ENCODE measurements around the gene BLOC1S6. TPM values are rescaled to one million over a fixed set of nuclear protein-coding genes. Genes with fewer than 3 reads are reported as not detected.
A peak's percentile ranks its signal among the peaks of the same experiment; 100 is the strongest.

BLOC1S6 gene
- total and polyA plus RNA-seq, 9 of the 15 experiments (the other 6 are each of a cell fraction or from before 2014, with no cell fraction given) = 18.2 to 72.4 (median 38.4) TPM

GRCh38 chr15:45583731-45584639 is 3.2 kb upstream of the BLOC1S6 start (continued):
- no peak for TF ChIP-seq HDAC6 (IDR thresholded peaks at IDR 0.05; ENCODE audit: low read depth, low read length)
- peak; percentile 94 for TF ChIP-seq ZNF57 (CRISPR knock-in tag; IDR thresholded peaks at IDR 0.05)
- peak; percentile 67; the same call in 1 of the 2 replicates for TF ChIP-seq SLC30A9 (CRISPR knock-in tag; IDR thresholded peaks at IDR 0.05)
- no peak for TF ChIP-seq SPI1 (IDR thresholded peaks at IDR 0.05; ENCODE audit: borderline replicate concordance, low read depth, low read length)
- no peak for TF ChIP-seq IRF2 (CRISPR knock-in tag; IDR thresholded peaks at IDR 0.05)
- TF ChIP-seq GATAD2A (IDR thresholded peaks at IDR 0.05) = no peak
- no peak for TF ChIP-seq ZNF146 (CRISPR knock-in tag; IDR thresholded peaks at IDR 0.05; ENCODE audit: unreplicated experiment)
- 0 out of 2 replicates have a peak, but pooled peaks have one; percentile 34 for TF ChIP-seq ZNF280B (CRISPR knock-in tag; IDR thresholded peaks at IDR 0.05)
- TF ChIP-seq, protein P1, sequence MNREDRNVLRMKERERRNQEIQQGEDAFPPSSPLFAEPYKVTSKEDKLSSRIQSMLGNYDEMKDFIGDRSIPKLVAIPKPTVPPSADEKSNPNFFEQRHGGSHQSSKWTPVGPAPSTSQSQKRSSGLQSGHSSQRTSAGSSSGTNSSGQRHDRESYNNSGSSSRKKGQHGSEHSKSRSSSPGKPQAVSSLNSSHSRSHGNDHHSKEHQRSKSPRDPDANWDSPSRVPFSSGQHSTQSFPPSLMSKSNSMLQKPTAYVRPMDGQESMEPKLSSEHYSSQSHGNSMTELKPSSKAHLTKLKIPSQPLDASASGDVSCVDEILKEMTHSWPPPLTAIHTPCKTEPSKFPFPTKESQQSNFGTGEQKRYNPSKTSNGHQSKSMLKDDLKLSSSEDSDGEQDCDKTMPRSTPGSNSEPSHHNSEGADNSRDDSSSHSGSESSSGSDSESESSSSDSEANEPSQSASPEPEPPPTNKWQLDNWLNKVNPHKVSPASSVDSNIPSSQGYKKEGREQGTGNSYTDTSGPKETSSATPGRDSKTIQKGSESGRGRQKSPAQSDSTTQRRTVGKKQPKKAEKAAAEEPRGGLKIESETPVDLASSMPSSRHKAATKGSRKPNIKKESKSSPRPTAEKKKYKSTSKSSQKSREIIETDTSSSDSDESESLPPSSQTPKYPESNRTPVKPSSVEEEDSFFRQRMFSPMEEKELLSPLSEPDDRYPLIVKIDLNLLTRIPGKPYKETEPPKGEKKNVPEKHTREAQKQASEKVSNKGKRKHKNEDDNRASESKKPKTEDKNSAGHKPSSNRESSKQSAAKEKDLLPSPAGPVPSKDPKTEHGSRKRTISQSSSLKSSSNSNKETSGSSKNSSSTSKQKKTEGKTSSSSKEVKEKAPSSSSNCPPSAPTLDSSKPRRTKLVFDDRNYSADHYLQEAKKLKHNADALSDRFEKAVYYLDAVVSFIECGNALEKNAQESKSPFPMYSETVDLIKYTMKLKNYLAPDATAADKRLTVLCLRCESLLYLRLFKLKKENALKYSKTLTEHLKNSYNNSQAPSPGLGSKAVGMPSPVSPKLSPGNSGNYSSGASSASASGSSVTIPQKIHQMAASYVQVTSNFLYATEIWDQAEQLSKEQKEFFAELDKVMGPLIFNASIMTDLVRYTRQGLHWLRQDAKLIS (CRISPR knock-in tag; IDR thresholded peaks at IDR 0.05) = no peak
- TF ChIP-seq, protein P2, sequence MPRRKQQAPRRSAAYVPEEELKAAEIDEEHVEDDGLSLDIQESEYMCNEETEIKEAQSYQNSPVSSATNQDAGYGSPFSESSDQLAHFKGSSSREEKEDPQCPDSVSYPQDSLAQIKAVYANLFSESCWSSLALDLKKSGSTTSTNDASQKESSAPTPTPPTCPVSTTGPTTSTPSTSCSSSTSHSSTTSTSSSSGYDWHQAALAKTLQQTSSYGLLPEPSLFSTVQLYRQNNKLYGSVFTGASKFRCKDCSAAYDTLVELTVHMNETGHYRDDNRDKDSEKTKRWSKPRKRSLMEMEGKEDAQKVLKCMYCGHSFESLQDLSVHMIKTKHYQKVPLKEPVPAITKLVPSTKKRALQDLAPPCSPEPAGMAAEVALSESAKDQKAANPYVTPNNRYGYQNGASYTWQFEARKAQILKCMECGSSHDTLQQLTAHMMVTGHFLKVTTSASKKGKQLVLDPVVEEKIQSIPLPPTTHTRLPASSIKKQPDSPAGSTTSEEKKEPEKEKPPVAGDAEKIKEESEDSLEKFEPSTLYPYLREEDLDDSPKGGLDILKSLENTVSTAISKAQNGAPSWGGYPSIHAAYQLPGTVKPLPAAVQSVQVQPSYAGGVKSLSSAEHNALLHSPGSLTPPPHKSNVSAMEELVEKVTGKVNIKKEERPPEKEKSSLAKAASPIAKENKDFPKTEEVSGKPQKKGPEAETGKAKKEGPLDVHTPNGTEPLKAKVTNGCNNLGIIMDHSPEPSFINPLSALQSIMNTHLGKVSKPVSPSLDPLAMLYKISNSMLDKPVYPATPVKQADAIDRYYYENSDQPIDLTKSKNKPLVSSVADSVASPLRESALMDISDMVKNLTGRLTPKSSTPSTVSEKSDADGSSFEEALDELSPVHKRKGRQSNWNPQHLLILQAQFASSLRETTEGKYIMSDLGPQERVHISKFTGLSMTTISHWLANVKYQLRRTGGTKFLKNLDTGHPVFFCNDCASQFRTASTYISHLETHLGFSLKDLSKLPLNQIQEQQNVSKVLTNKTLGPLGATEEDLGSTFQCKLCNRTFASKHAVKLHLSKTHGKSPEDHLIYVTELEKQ (CRISPR knock-in tag; IDR thresholded peaks at IDR 0.05) = peak; percentile 96
- no peak for TF ChIP-seq U2AF2 (optimal IDR thresholded peaks at IDR 0.05; ENCODE audit: low read depth, low read length)
- peak; percentile 98 for TF ChIP-seq PTRF (tag; IDR thresholded peaks at IDR 0.05)
- TF ChIP-seq PTBP1 (IDR thresholded peaks at IDR 0.05; ENCODE audit: low read depth, low read length) = no peak
- TF ChIP-seq RBBP5 (IDR thresholded peaks at IDR 0.05; ENCODE audit: borderline replicate concordance, insufficient read depth, low read length, poor library complexity, severe bottlenecking) = no peak
- TF ChIP-seq PATZ1 (CRISPR knock-in tag; IDR thresholded peaks at IDR 0.05; ENCODE audit: borderline replicate concordance) = peak; percentile 96
- no peak for TF ChIP-seq ADNP (tag; IDR thresholded peaks at IDR 0.05)

Data from K562 (cell line).